ENCODE measurements around the gene MAP1S.

MAP1S gene

DNA sequence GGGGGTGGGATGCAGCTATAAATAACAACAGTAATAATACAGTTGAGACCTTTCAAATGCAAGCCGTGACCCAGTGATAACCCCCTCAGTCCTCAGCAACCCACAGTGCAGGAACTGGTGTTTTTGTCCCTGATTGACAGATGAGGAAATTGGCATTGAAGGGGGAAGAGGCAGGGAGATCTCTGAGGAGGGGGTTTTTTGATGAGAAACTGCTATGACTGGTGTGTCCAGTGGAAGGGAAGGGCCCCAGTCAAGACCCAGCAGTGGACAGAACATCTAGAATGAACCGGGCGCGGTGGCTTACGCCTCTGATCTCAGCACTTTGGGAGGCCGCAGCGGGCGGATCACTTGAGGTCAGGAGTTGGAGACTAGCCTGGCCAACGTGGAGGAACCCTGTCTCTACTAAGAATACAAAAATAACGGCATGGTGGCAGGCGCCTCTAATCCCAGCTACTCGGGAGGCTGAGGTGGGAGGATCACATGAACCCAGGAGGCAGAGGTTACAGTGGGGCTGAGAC, 1.9 kb downstream of the MAP1S start:
- Histone ChIP-seq H4K20me1 (ENCODE audit: insufficient read depth, low read length) (peaks cover 50% of the 10 kb centered on the region), H2AFZ (ENCODE audit: low read depth, low read length) (no peak overlapping the region), H3K9ac (ENCODE audit: low read depth, low read length) (peak overlapping the region; percentile 95), H3K27me3 (ENCODE audit: insufficient read depth, low read length, poor library complexity) (no peaks in the 10 kb centered on the region), H3K36me3 (ENCODE audit: insufficient read depth, low read length) (peaks cover 45% of the 10 kb centered on the region), H3K4me1 (ENCODE audit: insufficient read depth, low read length) (peaks cover 37% of the 10 kb centered on the region), H3K4me2 (ENCODE audit: insufficient read depth, low read length) (peak overlapping the region; percentile 99), H3K4me3 (ENCODE audit: low read depth in 1 of 2, low read length in 2 of 2) (peak overlapping the region in 1 of 2 experiments; percentile 81; a peak in 2 of 4 replicates), H3K79me2 (ENCODE audit: insufficient read depth, low read length) (peaks cover 66% of the 10 kb centered on the region), H3K9me3 (ENCODE audit: insufficient read depth, low read length, severe bottlenecking) (no peaks in the 10 kb centered on the region), H3K27ac (ENCODE audit: low read length) (peak overlapping the region; percentile 12; the same call in 1 of the 2 replicates)
- no peak for ATAC-seq (ENCODE audit: insufficient read depth, low read depth)
- DNase-seq, result no peak
- TF ChIP-seq, protein P1, sequence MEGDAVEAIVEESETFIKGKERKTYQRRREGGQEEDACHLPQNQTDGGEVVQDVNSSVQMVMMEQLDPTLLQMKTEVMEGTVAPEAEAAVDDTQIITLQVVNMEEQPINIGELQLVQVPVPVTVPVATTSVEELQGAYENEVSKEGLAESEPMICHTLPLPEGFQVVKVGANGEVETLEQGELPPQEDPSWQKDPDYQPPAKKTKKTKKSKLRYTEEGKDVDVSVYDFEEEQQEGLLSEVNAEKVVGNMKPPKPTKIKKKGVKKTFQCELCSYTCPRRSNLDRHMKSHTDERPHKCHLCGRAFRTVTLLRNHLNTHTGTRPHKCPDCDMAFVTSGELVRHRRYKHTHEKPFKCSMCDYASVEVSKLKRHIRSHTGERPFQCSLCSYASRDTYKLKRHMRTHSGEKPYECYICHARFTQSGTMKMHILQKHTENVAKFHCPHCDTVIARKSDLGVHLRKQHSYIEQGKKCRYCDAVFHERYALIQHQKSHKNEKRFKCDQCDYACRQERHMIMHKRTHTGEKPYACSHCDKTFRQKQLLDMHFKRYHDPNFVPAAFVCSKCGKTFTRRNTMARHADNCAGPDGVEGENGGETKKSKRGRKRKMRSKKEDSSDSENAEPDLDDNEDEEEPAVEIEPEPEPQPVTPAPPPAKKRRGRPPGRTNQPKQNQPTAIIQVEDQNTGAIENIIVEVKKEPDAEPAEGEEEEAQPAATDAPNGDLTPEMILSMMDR (IDR thresholded peaks at IDR 0.05; ENCODE audit: borderline replicate concordance, extremely low read depth, low read length, poor library complexity, severe bottlenecking), result no peak
- TF ChIP-seq EZH2 (IDR thresholded peaks at IDR 0.05; ENCODE audit: borderline replicate concordance, low read depth, low read length, severe bottlenecking), result no peak

DNA sequence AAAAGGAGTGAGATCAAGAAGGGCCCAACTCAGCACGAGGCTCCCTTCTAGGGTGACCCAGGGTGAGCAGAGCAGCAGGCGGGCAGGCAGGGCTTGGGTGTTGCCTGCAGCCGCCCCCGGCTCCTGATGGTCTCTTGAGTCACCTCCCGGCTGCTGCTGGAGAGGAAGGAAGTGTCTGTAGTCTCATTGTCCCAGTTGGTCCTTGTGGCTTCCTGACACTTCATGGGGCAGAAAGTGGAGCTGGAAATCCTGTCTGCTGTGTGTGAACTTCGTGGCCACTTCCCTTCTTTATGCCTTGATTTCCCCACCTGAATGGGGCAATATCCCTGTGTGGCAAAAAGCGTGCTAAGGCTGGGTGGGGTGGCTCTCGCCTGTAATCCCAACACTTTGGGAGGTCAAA, 2.5 kb downstream of the MAP1S start:
- ATAC-seq (ENCODE audit: insufficient read depth, low read depth) (no peak), DNase-seq (no peak)
- H3K4me2 ChIP-seq (ENCODE audit: insufficient read depth, low read length), result peak overlapping the region; percentile 99; the same call in 1 of the 2 replicates
- H3K9me3 ChIP-seq (ENCODE audit: insufficient read depth, low read length, severe bottlenecking), result no peaks in the 10 kb centered on the region
- H3K27me3 ChIP-seq (ENCODE audit: insufficient read depth, low read length, poor library complexity), result no peaks in the 10 kb centered on the region
- H3K36me3 ChIP-seq (ENCODE audit: insufficient read depth, low read length), result peaks cover 51% of the 10 kb centered on the region
- H3K9ac ChIP-seq (ENCODE audit: low read depth, low read length), result peak overlapping the region; percentile 95; the same call in 1 of the 2 replicates
- peaks cover 37% of the 10 kb centered on the region for H3K4me1 ChIP-seq (ENCODE audit: insufficient read depth, low read length)
- TF ChIP-seq, protein P1 (IDR thresholded peaks at IDR 0.05; ENCODE audit: borderline replicate concordance, extremely low read depth, low read length, poor library complexity, severe bottlenecking), result no peak
- no peak for TF ChIP-seq EZH2 (IDR thresholded peaks at IDR 0.05; ENCODE audit: borderline replicate concordance, low read depth, low read length, severe bottlenecking)
- peaks cover 56% of the 10 kb centered on the region for H4K20me1 ChIP-seq (ENCODE audit: insufficient read depth, low read length)
- no peak overlapping the region for H2AFZ ChIP-seq (ENCODE audit: low read depth, low read length)
- no peak overlapping the region for H3K27ac ChIP-seq (ENCODE audit: low read length)
- no peak overlapping the region; a peak in 1 of 4 replicates for H3K4me3 ChIP-seq (ENCODE audit: low read depth in 1 of 2, low read length in 2 of 2)
- peaks cover 68% of the 10 kb centered on the region for H3K79me2 ChIP-seq (ENCODE audit: insufficient read depth, low read length)

DNA sequence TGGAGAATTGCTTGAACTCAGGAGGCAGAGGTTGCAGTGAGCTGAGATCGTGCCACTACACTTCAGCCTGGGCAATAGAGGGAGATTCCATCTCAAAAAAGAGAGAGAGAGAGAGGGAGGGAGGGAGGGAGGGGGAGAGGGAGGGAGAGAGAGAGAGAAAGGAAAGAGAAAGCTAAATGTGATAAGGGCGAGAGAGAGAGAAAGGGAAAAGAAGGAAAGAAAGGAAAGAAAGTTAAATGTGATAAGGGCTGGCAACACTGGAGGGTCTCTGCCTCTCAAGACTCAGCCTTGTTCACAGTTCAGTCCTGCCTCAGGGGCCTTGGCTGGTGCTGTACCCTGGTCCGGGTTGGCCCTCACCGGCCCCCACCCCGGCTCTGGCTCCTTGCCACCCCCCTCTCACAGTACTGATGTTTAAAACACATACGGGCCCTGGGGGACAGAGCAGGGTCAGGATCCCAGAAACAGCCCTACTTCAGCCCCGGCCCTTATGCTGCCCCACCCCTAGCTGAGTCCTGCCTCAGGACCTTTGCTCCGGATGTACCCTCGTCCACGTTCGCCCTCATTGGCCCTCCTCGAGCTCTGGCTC, 3.5 kb downstream of the MAP1S start:
- Histone ChIP-seq H4K20me1 (ENCODE audit: insufficient read depth, low read length) (peaks cover 65% of the 10 kb centered on the region), H3K4me1 (ENCODE audit: insufficient read depth, low read length) (peaks cover 37% of the 10 kb centered on the region), H3K4me3 (ENCODE audit: low read depth in 1 of 2, low read length in 2 of 2) (no peak overlapping the region), H3K9me3 (ENCODE audit: insufficient read depth, low read length, severe bottlenecking) (no peaks in the 10 kb centered on the region), H3K4me2 (ENCODE audit: insufficient read depth, low read length) (no peak overlapping the region), H2AFZ (ENCODE audit: low read depth, low read length) (no peak overlapping the region), H3K9ac (ENCODE audit: low read depth, low read length) (no peak overlapping the region), H3K27me3 (ENCODE audit: insufficient read depth, low read length, poor library complexity) (no peaks in the 10 kb centered on the region), H3K27ac (ENCODE audit: low read length) (no peak overlapping the region), H3K36me3 (ENCODE audit: insufficient read depth, low read length) (peaks cover 60% of the 10 kb centered on the region), H3K79me2 (ENCODE audit: insufficient read depth, low read length) (peaks cover 78% of the 10 kb centered on the region)
- TF ChIP-seq EZH2 (IDR thresholded peaks at IDR 0.05; ENCODE audit: borderline replicate concordance, low read depth, low read length, severe bottlenecking), result no peak
- TF ChIP-seq, protein P1 (IDR thresholded peaks at IDR 0.05; ENCODE audit: borderline replicate concordance, extremely low read depth, low read length, poor library complexity, severe bottlenecking), result no peak
- ATAC-seq (ENCODE audit: insufficient read depth, low read depth) (no peak), DNase-seq (no peak)

All from DND-41 (cell line).